BE2C (cell line): Measurements from ENCODE around the gene HORMAD2.

Source experiments
- DNase-seq: peaks from one replicate; pipeline ENCODE4 v3.0.0-alpha.2; 2020
- H3K27me3 ChIP-seq: fragments of 250-450 bp; sonication (Bioruptor Pico); 2 replicates; pipeline ENCODE4 v1.5.1; 2020; ENCODE audit warnings: mild to moderate bottlenecking
- H3K36me3 ChIP-seq: fragments of 250-450 bp; sonication (Bioruptor Pico); 2 replicates; pipeline ENCODE4 v1.5.1; 2020; ENCODE audit warnings: mild to moderate bottlenecking
- H3K4me1 ChIP-seq: fragments of 250-450 bp; sonication (Bioruptor Pico); 2 replicates; pipeline ENCODE4 v1.5.1; 2020
- H3K4me3 ChIP-seq: 2 replicates; pipeline ENCODE4 v1.5.1; 2011; ENCODE audit warnings: low read depth, low read length
- H3K9me3 ChIP-seq: fragments of 250-450 bp; sonication (Bioruptor Pico); 2 replicates; pipeline ENCODE4 v1.5.1; 2020
- CTCF ChIP-seq: IDR thresholded peaks from 2 replicates; pipeline ENCODE4 v1.5.1; 2012; ENCODE audit warnings: mild to moderate bottlenecking, low read depth, low read length

HORMAD2 gene

DNA sequence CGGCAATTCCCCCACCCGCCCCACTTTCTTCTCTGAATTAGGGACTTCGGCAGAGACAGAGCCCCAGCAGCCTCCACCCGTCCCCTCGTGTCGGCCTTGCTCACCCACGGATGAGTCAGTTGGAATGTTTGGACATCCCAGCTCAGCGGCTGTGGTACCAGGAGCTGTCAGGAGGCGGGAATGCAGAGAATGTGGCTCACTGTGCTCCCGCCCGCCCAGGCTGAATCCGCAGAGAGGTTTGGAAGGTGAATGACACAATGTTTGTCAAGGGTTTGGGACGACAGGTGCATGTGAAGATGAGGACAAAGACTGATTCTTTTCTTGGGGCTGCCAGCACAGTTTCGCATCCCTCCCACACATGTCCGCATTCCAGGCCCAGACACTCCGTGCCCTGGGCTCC is 126.7 kb downstream of the HORMAD2 start:
- no peak overlapping the region for H3K4me3 ChIP-seq
- DNase-seq = no peak
- no peaks in the 10 kb centered on the region for H3K27me3 ChIP-seq
- H3K36me3 ChIP-seq = no peaks in the 10 kb centered on the region
- TF ChIP-seq CTCF = no peak
- H3K9me3 ChIP-seq = no peaks in the 10 kb centered on the region
- H3K4me1 ChIP-seq = peaks cover 30% of the 10 kb centered on the region

- H3K9me3 ChIP-seq = no peaks in the 10 kb centered on the region
- no peak overlapping the region for H3K4me3 ChIP-seq
- H3K36me3 ChIP-seq = no peaks in the 10 kb centered on the region
- no peaks in the 10 kb centered on the region for H3K27me3 ChIP-seq
- H3K4me1 ChIP-seq = peaks cover 28% of the 10 kb centered on the region
- no peak for TF ChIP-seq CTCF
- DNase-seq = peak; percentile 48
Measured at GRCh38 chr22:30208631-30209603, 128.7 kb downstream of the HORMAD2 start.

- peaks cover 21% of the 10 kb centered on the region for H3K4me1 ChIP-seq
- no peak for TF ChIP-seq CTCF
Measured at GRCh38 chr22:30209642-30210041, 129.4 kb downstream of the HORMAD2 start.

DNA sequence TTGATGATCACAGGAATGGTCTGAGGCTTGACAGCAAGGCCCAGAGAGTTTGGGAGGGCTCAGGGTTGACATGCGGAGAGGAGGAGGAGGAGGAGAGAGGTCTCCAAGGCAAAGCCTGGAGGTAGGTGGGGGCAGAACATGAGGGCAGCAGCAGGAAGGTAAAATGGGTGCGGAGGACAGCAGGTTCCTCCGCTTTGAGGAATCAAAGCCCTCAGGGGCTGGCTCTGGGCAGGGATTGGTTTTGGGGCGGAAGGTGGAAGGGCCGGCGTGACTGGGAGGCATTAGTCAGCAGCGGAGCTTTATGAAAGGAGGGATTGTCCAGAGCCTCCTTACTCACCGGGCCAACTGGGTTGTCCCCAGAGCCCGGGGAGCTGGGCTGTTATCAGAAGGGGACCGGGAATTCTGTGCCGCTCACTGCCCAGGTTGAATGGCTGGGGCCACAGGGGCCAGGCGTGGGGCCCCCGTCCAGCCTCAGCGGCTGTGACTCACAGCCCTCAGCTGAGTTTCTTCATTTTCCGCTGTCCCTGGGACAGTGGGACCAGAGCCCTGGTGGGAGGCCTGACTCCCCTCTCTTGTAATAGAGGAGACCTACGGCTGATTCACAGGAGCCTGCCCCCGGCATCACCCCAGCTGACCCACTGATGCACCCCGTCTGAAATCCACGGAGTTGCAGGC is 130.1 kb downstream of the HORMAD2 start:
- Histone ChIP-seq H3K9me3 (no peaks in the 10 kb centered on the region), H3K4me1 (peaks cover 17% of the 10 kb centered on the region), H3K27me3 (no peaks in the 10 kb centered on the region), H3K36me3 (no peaks in the 10 kb centered on the region), H3K4me3 (no peak overlapping the region)
- TF ChIP-seq CTCF = no peak
- no peak for DNase-seq

More at GRCh38 chr22:30209642-30210041, 129.4 kb downstream of the HORMAD2 start:
- H3K27me3 ChIP-seq = no peaks in the 10 kb centered on the region
- no peak overlapping the region for H3K4me3 ChIP-seq
- no peak for DNase-seq
- no peaks in the 10 kb centered on the region for H3K9me3 ChIP-seq
- no peaks in the 10 kb centered on the region for H3K36me3 ChIP-seq

DNA sequence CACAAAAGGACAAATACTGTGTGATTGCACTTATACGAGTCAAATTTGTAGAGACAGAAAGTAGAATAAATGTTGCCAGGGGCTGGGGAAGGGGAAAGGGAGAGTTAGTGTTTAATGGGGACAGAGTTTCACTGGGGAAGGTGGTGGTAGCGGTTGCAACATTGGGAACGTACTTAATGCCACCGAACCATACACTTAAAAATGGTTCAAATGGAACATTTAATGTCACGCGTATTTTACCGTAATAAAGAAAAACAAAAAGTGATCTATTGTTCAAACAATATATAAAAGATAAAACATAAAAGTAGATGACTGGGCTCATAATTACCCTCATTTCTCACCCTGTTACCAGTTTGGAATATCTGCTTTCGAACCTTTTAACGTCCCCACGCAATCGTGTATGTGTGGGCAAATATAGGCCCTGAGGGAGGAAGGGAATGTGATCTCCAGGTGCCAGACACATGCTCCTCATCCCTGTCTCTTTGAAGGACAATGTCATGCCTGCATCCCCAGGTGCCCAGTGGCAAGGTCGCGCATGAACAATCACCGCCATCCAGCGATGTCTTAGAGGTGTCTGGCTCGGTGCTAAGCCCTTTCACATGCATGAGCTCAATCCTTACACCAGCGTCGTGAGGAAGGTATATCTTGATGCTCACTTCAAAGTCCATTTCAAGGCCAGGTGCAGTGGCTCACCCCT is 131.0 kb downstream of the HORMAD2 start:
- no peaks in the 10 kb centered on the region for H3K36me3 ChIP-seq
- no peaks in the 10 kb centered on the region for H3K27me3 ChIP-seq
- H3K9me3 ChIP-seq = no peaks in the 10 kb centered on the region
- H3K4me1 ChIP-seq = peaks cover 11% of the 10 kb centered on the region
- DNase-seq = no peak
- no peak for TF ChIP-seq CTCF
- no peak overlapping the region for H3K4me3 ChIP-seq
